ENCODE data around the gene NDST1.

DNA sequence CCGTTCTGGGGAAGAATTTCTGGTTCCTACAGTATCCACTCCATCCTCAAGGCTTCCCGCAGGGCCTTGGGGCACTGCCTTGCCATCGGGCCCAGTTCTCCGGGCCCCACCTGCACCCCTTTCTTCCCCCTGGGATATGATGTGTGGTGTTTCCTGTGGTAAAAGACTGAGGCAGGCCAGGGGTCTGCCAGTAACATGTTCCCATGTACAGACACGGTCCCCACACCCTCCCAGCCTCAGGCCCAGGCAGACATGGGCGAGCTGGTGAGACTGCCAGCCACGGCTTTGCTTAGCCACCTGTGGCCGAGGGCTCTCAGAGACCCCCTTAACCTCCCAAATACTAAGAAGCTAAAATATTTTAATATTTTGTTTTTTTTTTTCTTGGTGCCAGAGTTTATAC, 46.0 kb downstream of the NDST1 start:
- TF ChIP-seq POLR2A (IDR thresholded peaks at IDR 0.05; ENCODE audit: borderline replicate concordance, extremely low read depth, insufficient read depth, insufficient read length) = no peak
- no peak for TF ChIP-seq SP1 (IDR thresholded peaks at IDR 0.05; ENCODE audit: low read depth)
- TF ChIP-seq POLR2AphosphoS5 (IDR thresholded peaks at IDR 0.05; ENCODE audit: low read depth, low read length) = no peak
- TF ChIP-seq EZH2 (IDR thresholded peaks at IDR 0.05) = no peak
- TF ChIP-seq, protein P1, sequence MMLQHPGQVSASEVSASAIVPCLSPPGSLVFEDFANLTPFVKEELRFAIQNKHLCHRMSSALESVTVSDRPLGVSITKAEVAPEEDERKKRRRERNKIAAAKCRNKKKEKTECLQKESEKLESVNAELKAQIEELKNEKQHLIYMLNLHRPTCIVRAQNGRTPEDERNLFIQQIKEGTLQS (IDR thresholded peaks at IDR 0.05) = no peak
- TF ChIP-seq, protein P2, sequence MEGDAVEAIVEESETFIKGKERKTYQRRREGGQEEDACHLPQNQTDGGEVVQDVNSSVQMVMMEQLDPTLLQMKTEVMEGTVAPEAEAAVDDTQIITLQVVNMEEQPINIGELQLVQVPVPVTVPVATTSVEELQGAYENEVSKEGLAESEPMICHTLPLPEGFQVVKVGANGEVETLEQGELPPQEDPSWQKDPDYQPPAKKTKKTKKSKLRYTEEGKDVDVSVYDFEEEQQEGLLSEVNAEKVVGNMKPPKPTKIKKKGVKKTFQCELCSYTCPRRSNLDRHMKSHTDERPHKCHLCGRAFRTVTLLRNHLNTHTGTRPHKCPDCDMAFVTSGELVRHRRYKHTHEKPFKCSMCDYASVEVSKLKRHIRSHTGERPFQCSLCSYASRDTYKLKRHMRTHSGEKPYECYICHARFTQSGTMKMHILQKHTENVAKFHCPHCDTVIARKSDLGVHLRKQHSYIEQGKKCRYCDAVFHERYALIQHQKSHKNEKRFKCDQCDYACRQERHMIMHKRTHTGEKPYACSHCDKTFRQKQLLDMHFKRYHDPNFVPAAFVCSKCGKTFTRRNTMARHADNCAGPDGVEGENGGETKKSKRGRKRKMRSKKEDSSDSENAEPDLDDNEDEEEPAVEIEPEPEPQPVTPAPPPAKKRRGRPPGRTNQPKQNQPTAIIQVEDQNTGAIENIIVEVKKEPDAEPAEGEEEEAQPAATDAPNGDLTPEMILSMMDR (IDR thresholded peaks at IDR 0.05 in 2 of 3, conservative IDR thresholded peaks at IDR 0.05 in 1 of 3; ENCODE audit: borderline replicate concordance in 1 of 3, insufficient read depth in 1 of 3, low read depth in 2 of 3, low read length in 2 of 3) = no peak
- no peak for TF ChIP-seq EZH2phosphoT487 (IDR thresholded peaks at IDR 0.05; ENCODE audit: borderline replicate concordance)
- no peak for TF ChIP-seq YY1 (IDR thresholded peaks at IDR 0.05; ENCODE audit: extremely low read depth, insufficient replicate concordance, low read depth, low read length)
- TF ChIP-seq ZNF274 (IDR thresholded peaks at IDR 0.05; ENCODE audit: low read depth, low read length) = no peak
- no peak for TF ChIP-seq EGR1 (IDR thresholded peaks at IDR 0.05; ENCODE audit: low read depth)
- no peak for TF ChIP-seq RAD21 (IDR thresholded peaks at IDR 0.05; ENCODE audit: low read depth)
- no peak for TF ChIP-seq TCF7L2 (IDR thresholded peaks at IDR 0.05; ENCODE audit: borderline replicate concordance, extremely low read depth, insufficient read depth, insufficient read length)
